Mononuclear cell (primary cell): ENCODE data around the gene KCNN4. TPM values are rescaled to one million over a fixed set of nuclear protein-coding genes. Genes with fewer than 3 reads are reported as not detected.

Source experiments
- H3K27me3 ChIP-seq: 2 replicates; pipeline ENCODE4 v1.6.0; 2011; ENCODE audit warnings: low read length, control low read depth; ENCODE audit not compliant: insufficient read depth
- H3K4me1 ChIP-seq: 2 replicates; pipeline ENCODE4 v1.5.1; 2011; ENCODE audit warnings: mild to moderate bottlenecking, low read length, control low read depth; ENCODE audit not compliant: insufficient read depth
- H3K4me3 ChIP-seq: 2 replicates; pipeline ENCODE4 v1.5.1; 2011; ENCODE audit warnings: mild to moderate bottlenecking, low read length, moderate library complexity
- H3K9me3 ChIP-seq: 2 replicates; pipeline ENCODE4 v1.5.1; 2011; ENCODE audit warnings: low read depth, mild to moderate bottlenecking, control low read depth, low read length
- total RNA-seq: library from RNA; depleted of rRNA; stranded (reverse); fragments of >200 nt; gene quantifications from one replicate; pipeline ENCODE4 v1.2.3, GENCODE V29; 2012

The KCNN4 gene
- total RNA-seq, 1 donor, result 9.9 TPM

DNA sequence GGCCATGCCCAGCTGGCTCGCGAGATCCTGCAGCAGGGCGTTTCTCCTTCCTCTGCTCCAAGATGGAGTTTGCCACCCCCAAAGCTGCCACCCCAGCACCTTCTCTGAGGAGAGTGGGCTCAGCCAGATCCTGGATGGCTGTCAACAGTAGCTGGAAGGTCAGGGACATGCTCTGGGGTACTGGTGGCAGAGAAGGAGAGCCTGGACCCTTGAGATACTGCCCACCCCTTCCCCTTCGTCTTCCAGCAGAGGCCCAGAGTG, 53.2 kb downstream of the KCNN4 start:
- Histone ChIP-seq H3K27me3 (no peaks in the 10 kb centered on the region), H3K4me1 (peaks cover 48% of the 10 kb centered on the region), H3K4me3 (no peak overlapping the region), H3K9me3 (no peaks in the 10 kb centered on the region)

DNA sequence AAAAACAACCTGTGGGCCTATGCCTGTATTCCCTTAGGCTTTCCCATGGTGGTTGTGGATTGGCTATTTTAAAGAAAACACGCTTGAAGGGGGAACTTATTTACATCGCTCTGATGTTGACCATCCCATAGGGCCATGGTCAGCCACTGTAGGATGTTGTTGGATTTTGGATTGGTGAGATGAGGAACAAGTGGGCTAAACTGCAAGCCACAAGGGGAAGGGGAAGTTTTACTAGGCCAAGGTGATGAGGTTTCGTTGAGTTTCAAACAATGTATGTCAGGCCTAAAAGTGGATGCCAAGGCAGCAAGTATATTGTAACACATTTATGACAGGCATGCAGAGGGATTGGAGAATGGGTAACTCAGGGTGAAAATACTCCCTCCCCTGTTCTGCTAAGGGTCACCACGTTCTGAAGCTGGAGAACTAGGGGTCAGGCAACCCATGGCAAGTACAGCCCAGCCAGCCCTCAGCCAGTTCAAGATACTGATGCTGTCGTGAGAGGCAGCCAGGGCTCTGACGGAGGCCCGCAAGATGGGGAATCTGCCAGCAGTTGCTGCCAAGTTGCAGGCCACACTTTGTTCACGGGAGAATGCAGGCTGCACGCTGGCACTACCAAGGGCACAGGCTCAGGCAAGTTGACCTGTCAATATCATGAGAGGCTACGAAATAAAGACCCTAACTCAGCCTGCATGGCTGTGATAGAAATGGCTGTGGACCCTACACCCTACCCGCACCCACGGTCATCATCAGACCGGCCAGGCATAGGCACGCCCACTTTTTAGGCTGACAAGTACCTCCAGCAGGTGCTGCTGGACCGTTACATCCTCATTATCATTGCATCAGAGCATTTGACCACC, 53.8 kb downstream of the KCNN4 start:
- Histone ChIP-seq H3K4me1 (peaks cover 42% of the 10 kb centered on the region), H3K9me3 (no peaks in the 10 kb centered on the region), H3K27me3 (no peaks in the 10 kb centered on the region), H3K4me3 (no peak overlapping the region)

DNA sequence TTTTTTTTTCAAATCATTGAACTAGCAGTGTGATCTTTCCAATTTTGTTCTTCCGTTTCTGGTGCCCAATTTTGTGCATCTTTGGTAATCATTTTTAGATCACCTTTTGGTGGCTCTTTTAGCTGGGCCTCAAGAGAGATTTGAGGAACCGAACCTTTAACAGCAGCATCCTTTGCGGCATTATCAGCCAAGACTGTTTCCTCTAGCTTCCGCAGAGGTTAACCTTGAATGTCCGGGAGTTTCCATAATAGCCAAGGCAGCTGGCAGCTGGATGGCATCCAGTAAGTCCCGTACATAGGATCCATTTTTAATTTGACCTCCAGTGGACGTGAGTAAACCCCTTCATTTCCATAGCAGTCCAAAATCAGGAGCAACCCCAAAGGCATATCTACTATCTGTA, 55.3 kb downstream of the KCNN4 start:
- Histone ChIP-seq H3K4me1 (peaks cover 38% of the 10 kb centered on the region), H3K27me3 (no peaks in the 10 kb centered on the region), H3K4me3 (no peak overlapping the region), H3K9me3 (no peaks in the 10 kb centered on the region)

DNA sequence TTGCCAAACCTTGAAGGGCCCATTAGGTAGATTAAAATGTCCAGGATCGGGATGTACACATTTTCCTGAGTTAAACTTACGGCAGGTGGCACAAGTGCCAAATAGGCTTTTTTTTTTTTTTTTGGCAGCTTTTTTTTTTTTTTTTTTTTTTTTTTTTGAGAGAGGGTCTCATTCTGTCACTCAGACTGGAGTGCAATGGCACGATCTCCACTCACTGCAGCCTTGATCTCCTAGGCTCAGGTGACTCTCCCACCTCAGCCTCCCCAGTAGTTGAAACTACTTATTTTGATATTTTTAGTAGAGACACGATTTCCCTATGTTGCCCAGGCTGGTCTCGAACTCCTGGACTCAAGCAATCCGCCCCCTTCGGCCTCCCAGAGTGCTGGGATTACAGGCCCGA, 55.9 kb downstream of the KCNN4 start:
- Histone ChIP-seq H3K4me1 (peaks cover 38% of the 10 kb centered on the region), H3K4me3 (no peak overlapping the region), H3K27me3 (no peaks in the 10 kb centered on the region), H3K9me3 (no peaks in the 10 kb centered on the region)

DNA sequence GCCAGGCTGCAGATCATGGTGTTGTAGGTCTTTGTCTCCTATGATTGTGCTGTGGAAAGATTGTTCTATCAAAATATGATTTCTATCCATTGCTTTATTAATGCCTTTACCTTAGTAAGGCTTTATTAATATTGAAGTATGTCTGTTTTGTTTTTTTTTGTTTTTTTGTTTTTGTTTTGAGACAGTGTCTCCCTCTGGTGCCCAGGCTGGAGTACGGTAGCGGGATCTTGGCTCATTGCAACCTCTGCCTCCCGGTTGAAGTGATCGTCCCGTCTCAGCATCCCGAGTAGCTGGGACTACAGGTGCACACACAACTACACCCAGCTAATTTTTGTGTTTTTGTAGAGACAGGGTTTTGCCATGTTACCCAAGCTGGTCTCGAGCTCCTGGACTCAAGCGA, 57.2 kb downstream of the KCNN4 start:
- H3K4me3 ChIP-seq, result no peak overlapping the region
- peaks cover 38% of the 10 kb centered on the region for H3K4me1 ChIP-seq
- H3K9me3 ChIP-seq, result no peaks in the 10 kb centered on the region
- no peaks in the 10 kb centered on the region for H3K27me3 ChIP-seq

DNA sequence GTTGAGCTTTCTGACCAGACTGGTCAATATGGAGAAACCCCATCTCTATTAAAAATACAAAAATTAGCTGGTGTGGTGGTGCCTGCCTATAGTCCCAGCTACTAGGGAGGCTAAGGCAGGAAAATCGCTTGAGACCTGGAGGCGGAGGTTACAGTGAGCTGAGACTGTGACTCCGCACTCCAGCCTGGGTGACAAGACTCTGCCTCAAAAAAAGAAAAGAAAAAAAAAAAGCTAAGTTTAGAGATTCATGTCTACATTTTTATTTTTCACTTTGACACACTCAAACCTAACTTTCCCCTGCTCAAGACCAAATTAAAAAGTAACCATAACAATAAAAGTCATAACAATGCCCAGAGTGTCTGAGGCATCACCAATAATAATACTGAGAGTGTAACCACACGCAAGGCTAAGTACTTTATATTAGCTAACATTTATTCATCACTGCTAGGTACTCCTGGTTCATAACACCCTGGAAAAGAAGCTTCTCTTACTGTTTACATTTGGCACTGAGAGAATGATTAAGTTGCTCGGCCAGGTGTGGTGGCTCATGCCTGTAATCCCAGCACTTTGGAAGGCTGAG, 59.2 kb downstream of the KCNN4 start:
- Histone ChIP-seq H3K4me1 (peaks cover 27% of the 10 kb centered on the region), H3K4me3 (no peak overlapping the region), H3K9me3 (no peaks in the 10 kb centered on the region), H3K27me3 (no peaks in the 10 kb centered on the region)

DNA sequence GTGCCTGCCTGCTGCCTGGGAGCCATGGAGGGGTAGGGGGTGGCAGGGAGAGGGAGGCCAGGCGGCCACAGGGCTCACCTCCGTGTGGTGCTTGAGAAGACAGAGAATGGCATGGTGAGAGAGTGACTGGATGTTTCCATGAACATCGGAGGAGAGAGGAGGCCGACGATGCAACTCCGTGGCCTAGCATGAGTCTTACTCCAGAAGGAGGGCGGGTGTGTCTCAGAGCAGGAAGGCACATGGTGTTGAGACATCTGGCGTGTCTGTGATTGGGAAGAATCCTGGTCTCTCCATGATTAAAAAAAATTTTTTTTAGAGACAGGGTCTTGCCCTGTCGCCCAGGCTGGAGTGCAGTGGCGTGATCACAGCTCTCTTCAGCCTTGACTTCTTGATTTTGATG, 59.8 kb downstream of the KCNN4 start:
- H3K27me3 ChIP-seq, result no peaks in the 10 kb centered on the region
- no peaks in the 10 kb centered on the region for H3K9me3 ChIP-seq
- H3K4me3 ChIP-seq, result no peak overlapping the region
- peaks cover 21% of the 10 kb centered on the region for H3K4me1 ChIP-seq

DNA sequence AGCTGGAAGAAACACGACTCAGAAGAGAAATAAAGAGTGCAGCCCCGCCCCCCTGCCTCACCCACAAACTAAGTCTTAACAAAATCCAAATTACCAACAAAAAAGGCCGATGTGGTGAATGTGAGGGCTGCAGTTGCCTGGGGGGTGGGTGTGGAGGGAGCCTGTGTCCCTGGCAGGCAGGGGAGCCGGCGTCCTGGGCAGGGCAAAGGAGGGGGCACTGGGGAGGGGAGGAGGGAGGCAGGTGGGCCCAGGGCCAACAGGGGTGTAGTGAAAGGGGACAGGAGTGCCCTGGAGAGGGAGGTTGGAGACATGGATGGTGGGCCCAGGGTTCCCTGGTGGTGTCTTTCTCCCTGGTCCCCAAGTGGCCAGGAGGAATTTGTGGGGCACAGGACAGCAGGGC, 60.9 kb downstream of the KCNN4 start:
- Histone ChIP-seq H3K4me3 (no peak overlapping the region), H3K27me3 (no peaks in the 10 kb centered on the region), H3K9me3 (no peaks in the 10 kb centered on the region), H3K4me1 (peaks cover 12% of the 10 kb centered on the region)

DNA sequence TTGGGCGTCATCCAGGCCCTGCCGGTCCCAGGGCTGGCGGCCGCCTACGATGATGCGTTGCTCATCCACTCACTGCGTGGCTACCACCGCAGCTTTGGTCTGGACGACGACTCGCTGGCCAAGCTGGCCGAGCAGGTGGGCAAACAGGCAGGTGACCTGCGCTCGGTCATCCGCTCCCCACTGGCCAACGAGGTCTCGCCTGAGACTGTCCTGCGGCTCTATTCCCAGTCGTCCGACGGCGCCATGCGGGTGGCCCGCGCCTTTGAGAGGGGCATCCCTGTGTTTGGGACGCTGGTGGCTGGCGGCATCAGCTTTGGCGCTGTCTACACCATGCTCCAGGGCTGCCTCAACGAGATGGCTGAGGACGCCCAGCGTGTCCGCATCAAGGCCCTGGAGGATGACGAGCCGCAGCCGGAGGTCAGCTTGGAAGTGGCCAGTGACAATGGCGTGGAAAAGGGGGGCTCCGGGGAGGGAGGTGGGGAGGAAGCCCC, 61.4 kb downstream of the KCNN4 start:
- Histone ChIP-seq H3K9me3 (no peaks in the 10 kb centered on the region), H3K4me1 (peaks cover 8% of the 10 kb centered on the region), H3K27me3 (no peaks in the 10 kb centered on the region), H3K4me3 (no peak overlapping the region)

DNA sequence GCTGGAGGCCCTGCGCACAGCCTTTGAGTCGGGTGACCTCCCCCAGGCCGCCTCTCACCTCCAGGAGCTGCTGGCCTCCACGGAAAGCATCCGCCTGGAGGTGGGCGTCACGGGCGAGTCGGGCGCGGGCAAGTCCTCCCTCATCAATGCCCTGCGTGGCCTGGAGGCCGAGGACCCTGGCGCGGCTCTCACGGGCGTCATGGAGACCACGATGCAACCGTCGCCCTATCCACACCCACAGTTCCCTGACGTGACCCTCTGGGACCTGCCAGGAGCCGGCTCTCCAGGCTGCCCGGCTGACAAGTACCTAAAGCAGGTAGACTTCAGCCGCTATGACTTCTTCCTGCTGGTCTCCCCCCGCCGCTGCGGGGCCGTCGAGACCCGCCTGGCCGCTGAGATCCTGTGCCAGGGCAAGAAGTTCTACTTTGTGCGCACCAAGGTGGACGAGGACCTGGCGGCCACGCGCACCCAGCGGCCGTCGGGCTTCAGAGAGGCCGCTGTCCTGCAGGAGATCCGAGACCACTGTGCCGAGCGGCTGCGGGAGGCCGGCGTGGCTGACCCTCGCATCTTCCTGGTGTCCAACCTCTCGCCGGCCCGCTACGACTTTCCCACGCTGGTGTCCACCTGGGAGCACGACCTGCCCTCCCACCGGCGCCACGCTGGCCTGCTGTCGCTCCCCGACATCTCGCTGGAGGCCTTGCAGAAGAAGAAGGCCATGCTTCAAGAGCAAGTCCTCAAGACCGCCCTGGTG, 62.0 kb downstream of the KCNN4 start:
- H3K27me3 ChIP-seq, result no peaks in the 10 kb centered on the region
- peaks cover 2% of the 10 kb centered on the region for H3K4me1 ChIP-seq
- H3K4me3 ChIP-seq, result no peak overlapping the region
- no peaks in the 10 kb centered on the region for H3K9me3 ChIP-seq

Other genes starting within 250 kb of the KCNN4 start
- 0.31 TPM for gene ZNF575, start 247.8 kb downstream of the KCNN4 start, total RNA-seq
- gene XRCC1, start 205.4 kb downstream of the KCNN4 start, total RNA-seq, result 14.2 TPM
- gene PINLYP, start 205.2 kb downstream of the KCNN4 start, total RNA-seq, result 0.63 TPM
- gene IRGQ, start 184.8 kb downstream of the KCNN4 start, total RNA-seq, result 19.5 TPM
- gene ZNF576, start 184.4 kb downstream of the KCNN4 start, total RNA-seq, result 3.9 TPM
- gene SRRM5, start 168.9 kb downstream of the KCNN4 start, total RNA-seq, result 0.10 TPM
- 22.5 TPM for gene ZNF428, start 161.3 kb downstream of the KCNN4 start, total RNA-seq
- 0.42 TPM for gene CADM4, start 141.1 kb downstream of the KCNN4 start, total RNA-seq
- 344 TPM for gene PLAUR, start 110.8 kb downstream of the KCNN4 start, total RNA-seq
- not detected for gene IRGC, start 64.9 kb downstream of the KCNN4 start, total RNA-seq
- 11.4 TPM for gene SMG9, start 26.0 kb downstream of the KCNN4 start, total RNA-seq
- not detected for gene LYPD5, start 21.5 kb upstream of the KCNN4 start, total RNA-seq
- 2.9 TPM for gene ZNF283, start 46.3 kb upstream of the KCNN4 start, total RNA-seq
- gene ZNF404, start 103.0 kb upstream of the KCNN4 start, total RNA-seq, result 0.10 TPM
- gene ZNF45, start 154.3 kb upstream of the KCNN4 start, total RNA-seq, result 4.4 TPM
- gene ZNF221, start 170.3 kb upstream of the KCNN4 start, total RNA-seq, result 0.52 TPM
- 6.2 TPM for gene ZNF155, start 203.2 kb upstream of the KCNN4 start, total RNA-seq
- gene ZNF230, start 222.0 kb upstream of the KCNN4 start, total RNA-seq, result 3.3 TPM
- gene ZNF222, start 244.4 kb upstream of the KCNN4 start, total RNA-seq, result 3.1 TPM